ENCODE results near the gene WT1. TPM values are rescaled to one million over a fixed set of nuclear protein-coding genes. Genes with fewer than 3 reads are reported as not detected.

WT1 gene
- total and polyA plus RNA-seq, 4 donors: 0.07 to 0.92 (median 0.47) TPM

GRCh38 chr11:32438866-32439489, 3.6 kb upstream of the WT1 start:
- ATAC-seq (ENCODE audit: insufficient read depth, low FRiP score): no peak

DNA sequence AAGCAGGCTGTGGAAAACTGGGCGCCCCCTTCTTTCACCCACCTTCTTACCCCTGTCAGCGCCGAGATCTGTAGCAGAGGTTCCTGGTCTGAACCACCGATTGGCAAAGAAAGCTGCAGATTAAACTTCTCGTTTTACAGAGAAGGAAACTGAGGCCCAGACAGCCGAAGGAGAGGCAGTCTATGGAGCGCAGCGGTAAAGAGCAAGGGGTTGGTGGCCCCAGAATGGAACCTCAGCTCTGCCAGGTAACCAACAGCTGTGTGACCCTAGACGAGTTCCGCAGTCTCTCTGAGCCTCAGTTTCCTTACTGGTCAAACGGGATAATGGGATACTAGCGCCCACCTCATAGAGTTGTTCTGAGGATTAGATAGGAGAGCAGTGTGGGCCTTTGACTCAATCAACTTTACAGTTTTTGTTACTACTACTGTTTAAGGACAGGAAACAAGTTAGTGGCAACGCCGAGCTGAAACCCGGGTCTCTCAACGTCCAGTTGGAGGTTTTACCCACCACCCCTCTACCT, 3.1 kb upstream of the WT1 start:
- Histone ChIP-seq H3K9ac (ENCODE audit: insufficient read depth in 1 of 2, low read length in 2 of 2) (no peak overlapping the region), H3K27me3 (ENCODE audit: control insufficient read depth in 3 of 3, insufficient read depth in 3 of 3, low read length in 2 of 3) (peaks cover 39 to 92% (median 90%) of the 10 kb centered on the region in 3 donors), H3K4me1 (ENCODE audit: control insufficient read depth in 5 of 5, insufficient read depth in 5 of 5, low read length in 5 of 5) (peaks cover 0 to 16% (median 6%) of the 10 kb centered on the region in 5 donors), H3K4me3 (no peak overlapping the region), H3K9me3 (ENCODE audit: control insufficient read depth in 4 of 4, insufficient read depth in 3 of 4, low read length in 3 of 4) (peaks cover 0 to 17% (median 0%) of the 10 kb centered on the region in 4 donors), H3K36me3 (ENCODE audit: control insufficient read depth in 4 of 4, insufficient read depth in 4 of 4, low read length in 4 of 4) (no peaks in the 10 kb centered on the region), H3K27ac (ENCODE audit: low read depth in 1 of 2, low read length in 1 of 2) (no peak overlapping the region)
- TF ChIP-seq, protein P1, sequence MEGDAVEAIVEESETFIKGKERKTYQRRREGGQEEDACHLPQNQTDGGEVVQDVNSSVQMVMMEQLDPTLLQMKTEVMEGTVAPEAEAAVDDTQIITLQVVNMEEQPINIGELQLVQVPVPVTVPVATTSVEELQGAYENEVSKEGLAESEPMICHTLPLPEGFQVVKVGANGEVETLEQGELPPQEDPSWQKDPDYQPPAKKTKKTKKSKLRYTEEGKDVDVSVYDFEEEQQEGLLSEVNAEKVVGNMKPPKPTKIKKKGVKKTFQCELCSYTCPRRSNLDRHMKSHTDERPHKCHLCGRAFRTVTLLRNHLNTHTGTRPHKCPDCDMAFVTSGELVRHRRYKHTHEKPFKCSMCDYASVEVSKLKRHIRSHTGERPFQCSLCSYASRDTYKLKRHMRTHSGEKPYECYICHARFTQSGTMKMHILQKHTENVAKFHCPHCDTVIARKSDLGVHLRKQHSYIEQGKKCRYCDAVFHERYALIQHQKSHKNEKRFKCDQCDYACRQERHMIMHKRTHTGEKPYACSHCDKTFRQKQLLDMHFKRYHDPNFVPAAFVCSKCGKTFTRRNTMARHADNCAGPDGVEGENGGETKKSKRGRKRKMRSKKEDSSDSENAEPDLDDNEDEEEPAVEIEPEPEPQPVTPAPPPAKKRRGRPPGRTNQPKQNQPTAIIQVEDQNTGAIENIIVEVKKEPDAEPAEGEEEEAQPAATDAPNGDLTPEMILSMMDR (IDR thresholded peaks at IDR 0.05; ENCODE audit: control extremely low read depth, extremely low read depth): no peak
- WGBS, 2 donors: 6 to 8% methylated on average over 16 of the region's 16 CpGs
- no peak for DNase-seq
- no peak for ATAC-seq (ENCODE audit: insufficient read depth, low FRiP score)

More at GRCh38 chr11:32438866-32439489, 3.6 kb upstream of the WT1 start:
- Histone ChIP-seq H3K9me3 (ENCODE audit: control insufficient read depth in 4 of 4, insufficient read depth in 3 of 4, low read length in 3 of 4) (peaks cover 0 to 12% (median 0%) of the 10 kb centered on the region in 4 donors), H3K4me1 (ENCODE audit: control insufficient read depth in 5 of 5, insufficient read depth in 5 of 5, low read length in 5 of 5) (peaks cover 0 to 14% (median 6%) of the 10 kb centered on the region in 5 donors), H3K9ac (ENCODE audit: insufficient read depth in 1 of 2, low read length in 2 of 2) (no peak overlapping the region), H3K4me3 (no peak overlapping the region), H3K36me3 (ENCODE audit: control insufficient read depth in 4 of 4, insufficient read depth in 4 of 4, low read length in 4 of 4) (no peaks in the 10 kb centered on the region), H3K27me3 (ENCODE audit: control insufficient read depth in 3 of 3, insufficient read depth in 3 of 3, low read length in 2 of 3) (peaks cover 39 to 92% (median 87%) of the 10 kb centered on the region in 3 donors), H3K27ac (ENCODE audit: low read depth in 1 of 2, low read length in 1 of 2) (no peak overlapping the region)
- TF ChIP-seq, protein P1 (IDR thresholded peaks at IDR 0.05; ENCODE audit: control extremely low read depth, extremely low read depth): no peak
- DNase-seq: peak in 2 of 3 donors; percentile 32 to 35
- 3 to 6% methylated on average over 47 of the region's 47 CpGs for WGBS, 2 donors

GRCh38 chr11:32437495-32438345, 2.4 kb upstream of the WT1 start:
- no peaks in the 10 kb centered on the region for H3K36me3 ChIP-seq (ENCODE audit: control insufficient read depth in 4 of 4, insufficient read depth in 4 of 4, low read length in 4 of 4)
- H3K4me1 ChIP-seq (ENCODE audit: control insufficient read depth in 5 of 5, insufficient read depth in 5 of 5, low read length in 5 of 5): peaks cover 0 to 20% (median 6%) of the 10 kb centered on the region in 5 donors
- H3K9me3 ChIP-seq (ENCODE audit: control insufficient read depth in 4 of 4, insufficient read depth in 3 of 4, low read length in 3 of 4): peaks cover 0 to 17% (median 0%) of the 10 kb centered on the region in 4 donors
- peak in 2 of 3 donors; percentile 42 to 44 for DNase-seq
- ATAC-seq (ENCODE audit: insufficient read depth, low FRiP score): no peak
- no peak overlapping the region for H3K9ac ChIP-seq (ENCODE audit: insufficient read depth in 1 of 2, low read length in 2 of 2)
- no peak overlapping the region for H3K27ac ChIP-seq (ENCODE audit: low read depth in 1 of 2, low read length in 1 of 2)
- TF ChIP-seq, protein P1 (IDR thresholded peaks at IDR 0.05; ENCODE audit: control extremely low read depth, extremely low read depth): no peak
- no peak overlapping the region for H3K4me3 ChIP-seq
- 5 to 6% methylated on average over 42 of the region's 42 CpGs for WGBS, 2 donors
- H3K27me3 ChIP-seq (ENCODE audit: control insufficient read depth in 3 of 3, insufficient read depth in 3 of 3, low read length in 2 of 3): peaks cover 39 to 92% (median 90%) of the 10 kb centered on the region in 3 donors
